B cell (primary cell): Measurements from ENCODE around the gene MYRFL. TPM values are rescaled to one million over a fixed set of nuclear protein-coding genes. Genes with fewer than 3 reads are reported as not detected.

Experiments used
- ATAC-seq: fragments of 200-7000 bp; cut with Tn5 transposase; one replicate; pipeline ENCODE4 v1.10.0; 2021; ENCODE audit warnings: low read depth, mild to moderate bottlenecking, moderate number of reproducible peaks, moderate library complexity
- CTCF ChIA-PET: fragments of 350-600 bp; sonication (Branson Sonifier 250); formaldehyde crosslinking; loops from one replicate; lab custom pipeline; 2021; ENCODE audit warnings: antibody characterized with exemption, inconsistent platforms; lab: Charles Lee
- POLR2A ChIA-PET: fragments of 350-600 bp; sonication (Branson Sonifier 250); formaldehyde crosslinking; loops from one replicate; lab custom pipeline; 2021; ENCODE audit warnings: antibody characterized with exemption; lab: Charles Lee
- DNase-seq: peaks from one replicate; pipeline ENCODE4 v3.0.0; 2013
- H2AFZ ChIP-seq: 2 replicates; pipeline ENCODE4 v1.6.1; 2012; ENCODE audit warnings: mild to moderate bottlenecking, low read depth, low read length; ENCODE audit not compliant: insufficient read depth, poor library complexity, severe bottlenecking
- H3K27ac ChIP-seq, 2 donors: 1 replicate in 1 of 2; 2 replicates in 1 of 2; pipeline ENCODE4 v1.5.1; 2012 to 2013; ENCODE audit warnings: low read length in 2 of 2, mild to moderate bottlenecking in 2 of 2, moderate library complexity in 1 of 2
- H3K27me3 ChIP-seq, 4 experiments: fragments of 200-600 bp in 1 of 4; sonication (generic) in 1 of 4; replicated peaks in 1 of 4; 1 replicate in 2 of 4; 2 replicates in 2 of 4; pipeline versions ENCODE4 v1.6.1 to v1.7.0; 2013 to 2016; ENCODE audit warnings: low read length in 3 of 4, mild to moderate bottlenecking in 2 of 4, mixed read lengths in 1 of 4, moderate library complexity in 1 of 4; ENCODE audit not compliant: insufficient read depth in 4 of 4, control insufficient read depth in 3 of 4; ENCODE audit errors: control extremely low read depth in 1 of 4
- H3K36me3 ChIP-seq, 2 experiments: replicated peaks in 1 of 2; 1 replicate in 1 of 2; 2 replicates in 1 of 2; pipeline versions ENCODE4 v1.6.1 to v1.7.1; 2013; ENCODE audit warnings: low read length in 1 of 2; ENCODE audit not compliant: insufficient read depth in 2 of 2, control insufficient read depth in 1 of 2; ENCODE audit errors: control extremely low read depth in 1 of 2, extremely low read depth in 1 of 2
- H3K4me1 ChIP-seq, 2 donors: fragments of 200-600 bp in 1 of 2; sonication (generic) in 1 of 2; 1 replicate in 1 of 2; 2 replicates in 1 of 2; pipeline versions ENCODE4 v1.5.1 to v1.6.1; 2013 to 2017; ENCODE audit warnings: low read length in 2 of 2; ENCODE audit not compliant: control insufficient read depth in 2 of 2, insufficient read depth in 2 of 2
- H3K4me2 ChIP-seq: replicated peaks from 2 replicates; pipeline ENCODE3; 2012; ENCODE audit warnings: mild to moderate bottlenecking, low read depth, low read length; ENCODE audit not compliant: poor library complexity, severe bottlenecking
- H3K4me3 ChIP-seq, 5 experiments: fragments of 200-600 bp in 1 of 5; sonication (generic) in 1 of 5; 1 replicate in 3 of 5; 2 replicates in 2 of 5; pipeline versions ENCODE4 v1.5.1 to v1.7.0; 2011 to 2016; ENCODE audit warnings: low read length in 4 of 5, mild to moderate bottlenecking in 4 of 5, low read depth in 2 of 5, control low read depth in 1 of 5, moderate library complexity in 1 of 5; ENCODE audit not compliant: insufficient read depth in 1 of 5; ENCODE audit errors: control extremely low read depth in 1 of 5, extremely low read depth in 1 of 5
- H3K79me2 ChIP-seq: fragments of 200-600 bp; sonication (generic); one replicate; pipeline ENCODE4 v1.6.0; 2016; ENCODE audit warnings: low read length; ENCODE audit not compliant: control insufficient read depth, insufficient read depth
- H3K9ac ChIP-seq: fragments of 200-600 bp; sonication (generic); 2 replicates; pipeline ENCODE4 v1.6.1; 2017; ENCODE audit warnings: mild to moderate bottlenecking, low read length, moderate library complexity
- H3K9me3 ChIP-seq, 3 donors: one replicate each; pipeline versions ENCODE4 v1.6.1 to v1.7.1; 2013; ENCODE audit warnings: low read length in 2 of 3; ENCODE audit not compliant: control insufficient read depth in 2 of 3, insufficient read depth in 1 of 3; ENCODE audit errors: control extremely low read depth in 1 of 3
- H4K20me1 ChIP-seq: 2 replicates; pipeline ENCODE4 v1.6.0; 2012; ENCODE audit warnings: mild to moderate bottlenecking, low read length; ENCODE audit not compliant: insufficient read depth, control insufficient read depth, poor library complexity, severe bottlenecking
- H3K27ac Mint-ChIP-seq: one replicate; pipeline ENCODE4 v1.8.0; 2021; ENCODE audit warnings: mixed read lengths
- H3K27me3 Mint-ChIP-seq: one replicate; pipeline ENCODE4 v1.8.0; 2021; ENCODE audit warnings: mixed read lengths
- H3K4me1 Mint-ChIP-seq: one replicate; pipeline ENCODE4 v1.8.0; 2021; ENCODE audit warnings: mixed read lengths
- H3K4me3 Mint-ChIP-seq: one replicate; pipeline ENCODE4 v1.8.0; 2021; ENCODE audit warnings: mixed read lengths
- H3K9me3 Mint-ChIP-seq: one replicate; pipeline ENCODE4 v1.8.0; 2022; ENCODE audit warnings: mixed read lengths; ENCODE audit not compliant: insufficient read depth
- EZH2 ChIP-seq: IDR thresholded peaks from 2 replicates; pipeline ENCODE4 v1.6.1; 2012; ENCODE audit warnings: borderline replicate concordance, low read depth, mild to moderate bottlenecking, moderate library complexity, low read length; ENCODE audit not compliant: insufficient read depth, poor library complexity, severe bottlenecking
- WGBS: methylation state at CpG from one replicate; pipeline ENCODE4 v1.1.5; 2013; ENCODE audit warnings: missing lambda C conversion rate; ENCODE audit not compliant: insufficient coverage; 5-methylcytosine and 5-hydroxymethylcytosine counted together
- intact Hi-C: fragments of 100-400 bp; cut with micrococcal nuclease; formaldehyde crosslinking; loops from one replicate; pipeline ENCODE4 v1.10.0; 2022
- polyA plus RNA-seq: library from polyadenylated mRNA; depleted of rRNA; stranded (reverse); fragments of >200 nt; gene quantifications from 2 replicates; pipeline ENCODE4 v1.2.3, GENCODE V29; 2012
- total RNA-seq, 2 donors: library from RNA; stranded (reverse); fragments of 120-200 nt in 1 of 2; gene quantifications; 1 replicate in 1 of 2; 2 replicates in 1 of 2; pipeline versions ENCODE4 v1.2.3 to v1.2.4, GENCODE V29; 2013 to 2022
- TF ChIP-seq, protein P1 (sequence below): fragments of 200-600 bp; IDR thresholded peaks from one replicate; pipeline ENCODE4 v1.8.0; 2022; ENCODE audit warnings: antibody characterized with exemption, mild to moderate bottlenecking

Gene MYRFL
- total and polyA plus RNA-seq, 2 donors (not counting 1 experiment from before 2014, with no cell fraction given) = 0.28 TPM; not detected in 1

DNA sequence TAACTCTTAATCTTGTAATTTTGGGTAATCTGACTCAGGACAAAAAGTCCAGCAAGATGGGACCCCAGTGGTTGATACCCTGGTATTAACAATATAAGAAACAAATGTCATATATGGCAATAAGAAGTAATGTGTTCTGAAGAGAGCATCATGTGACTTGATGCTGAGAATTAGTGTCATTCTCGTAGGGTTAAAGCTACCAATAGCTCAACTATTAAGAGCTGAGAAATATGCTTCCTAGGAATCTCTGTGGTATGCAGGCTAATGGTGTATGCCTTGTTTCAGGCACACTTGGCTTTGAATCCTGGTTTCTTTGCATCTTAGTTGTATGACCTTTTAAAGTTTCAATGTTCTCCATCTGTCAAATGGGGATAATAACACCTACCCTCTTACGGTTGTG lies 9.1 kb downstream of the MYRFL start:
- ChIA-PET CTCF (no interaction called here), POLR2A (no interaction called here)
- no peak for ATAC-seq
- intact Hi-C loops = no loop called here
- no CpG with 5 or more reads among the region's 2 CpGs for WGBS
- H3K4me1 ChIP-seq = no peaks in the 10 kb centered on the region
- no peaks in the 10 kb centered on the region for H3K79me2 ChIP-seq
- no peak overlapping the region for H3K9ac ChIP-seq
- no peak overlapping the region for H2AFZ ChIP-seq
- Mint-ChIP-seq H3K27ac (no peak overlapping the region), H3K9me3 (no peaks in the 10 kb centered on the region), H3K27me3 (peaks cover 18% of the 10 kb centered on the region), H3K4me1 (no peaks in the 10 kb centered on the region), H3K4me3 (no peak overlapping the region)
- no peak overlapping the region for H3K4me3 ChIP-seq
- H3K27me3 ChIP-seq = no peaks in the 10 kb centered on the region
- no peak overlapping the region for H3K4me2 ChIP-seq
- no peaks in the 10 kb centered on the region for H3K36me3 ChIP-seq
- H4K20me1 ChIP-seq = no peaks in the 10 kb centered on the region
- H3K9me3 ChIP-seq = no peaks in the 10 kb centered on the region
- H3K27ac ChIP-seq = no peak overlapping the region
- DNase-seq = no peak
- TF ChIP-seq EZH2 = no peak
- TF ChIP-seq, protein P1, sequence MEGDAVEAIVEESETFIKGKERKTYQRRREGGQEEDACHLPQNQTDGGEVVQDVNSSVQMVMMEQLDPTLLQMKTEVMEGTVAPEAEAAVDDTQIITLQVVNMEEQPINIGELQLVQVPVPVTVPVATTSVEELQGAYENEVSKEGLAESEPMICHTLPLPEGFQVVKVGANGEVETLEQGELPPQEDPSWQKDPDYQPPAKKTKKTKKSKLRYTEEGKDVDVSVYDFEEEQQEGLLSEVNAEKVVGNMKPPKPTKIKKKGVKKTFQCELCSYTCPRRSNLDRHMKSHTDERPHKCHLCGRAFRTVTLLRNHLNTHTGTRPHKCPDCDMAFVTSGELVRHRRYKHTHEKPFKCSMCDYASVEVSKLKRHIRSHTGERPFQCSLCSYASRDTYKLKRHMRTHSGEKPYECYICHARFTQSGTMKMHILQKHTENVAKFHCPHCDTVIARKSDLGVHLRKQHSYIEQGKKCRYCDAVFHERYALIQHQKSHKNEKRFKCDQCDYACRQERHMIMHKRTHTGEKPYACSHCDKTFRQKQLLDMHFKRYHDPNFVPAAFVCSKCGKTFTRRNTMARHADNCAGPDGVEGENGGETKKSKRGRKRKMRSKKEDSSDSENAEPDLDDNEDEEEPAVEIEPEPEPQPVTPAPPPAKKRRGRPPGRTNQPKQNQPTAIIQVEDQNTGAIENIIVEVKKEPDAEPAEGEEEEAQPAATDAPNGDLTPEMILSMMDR = no peak

DNA sequence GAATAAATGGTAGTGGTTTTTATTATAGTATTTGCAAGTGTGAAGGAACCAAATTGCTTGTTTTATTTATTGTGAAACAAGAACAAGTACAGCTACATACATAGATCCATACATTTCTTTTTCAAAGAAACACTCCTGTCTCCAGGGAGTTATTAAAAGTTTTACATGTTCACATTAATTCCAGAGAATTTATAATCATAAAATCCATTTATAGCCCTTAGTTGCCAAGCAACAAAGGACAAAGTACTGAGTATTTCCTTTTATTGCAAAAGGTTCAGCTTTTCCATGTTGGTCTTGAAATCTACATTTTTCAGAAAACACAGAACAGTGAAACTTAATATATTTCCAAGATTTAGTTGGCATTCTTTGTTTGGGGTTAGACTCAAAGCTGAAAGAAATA lies 9.5 kb downstream of the MYRFL start:
- Histone ChIP-seq H2AFZ (no peak overlapping the region), H3K27ac (no peak overlapping the region), H3K4me3 (no peak overlapping the region), H4K20me1 (no peaks in the 10 kb centered on the region), H3K79me2 (no peaks in the 10 kb centered on the region), H3K9me3 (no peaks in the 10 kb centered on the region), H3K36me3 (no peaks in the 10 kb centered on the region), H3K4me2 (no peak overlapping the region), H3K27me3 (no peaks in the 10 kb centered on the region), H3K9ac (no peak overlapping the region), H3K4me1 (no peaks in the 10 kb centered on the region)
- intact Hi-C loops = no loop called here
- H3K9me3 Mint-ChIP-seq = no peaks in the 10 kb centered on the region
- TF ChIP-seq, protein P1 = no peak
- TF ChIP-seq EZH2 = no peak
- DNase-seq (no peak), ATAC-seq (no peak)
- no peak overlapping the region for H3K27ac Mint-ChIP-seq
- no peaks in the 10 kb centered on the region for H3K4me1 Mint-ChIP-seq
- H3K4me3 Mint-ChIP-seq = no peak overlapping the region
- H3K27me3 Mint-ChIP-seq = peaks cover 13% of the 10 kb centered on the region
- CTCF ChIA-PET = no interaction called here
- POLR2A ChIA-PET = no interaction called here
